ENCODE results near the gene HACD2. TPM values are rescaled to one million over a fixed set of nuclear protein-coding genes. Genes with fewer than 3 reads are reported as not detected.

The HACD2 gene
- total and polyA plus RNA-seq, 10 of the 15 experiments (the other 5 are each of a cell fraction or from before 2014, with no cell fraction given): 9.1 to 30.0 (median 18.8) TPM

DNA sequence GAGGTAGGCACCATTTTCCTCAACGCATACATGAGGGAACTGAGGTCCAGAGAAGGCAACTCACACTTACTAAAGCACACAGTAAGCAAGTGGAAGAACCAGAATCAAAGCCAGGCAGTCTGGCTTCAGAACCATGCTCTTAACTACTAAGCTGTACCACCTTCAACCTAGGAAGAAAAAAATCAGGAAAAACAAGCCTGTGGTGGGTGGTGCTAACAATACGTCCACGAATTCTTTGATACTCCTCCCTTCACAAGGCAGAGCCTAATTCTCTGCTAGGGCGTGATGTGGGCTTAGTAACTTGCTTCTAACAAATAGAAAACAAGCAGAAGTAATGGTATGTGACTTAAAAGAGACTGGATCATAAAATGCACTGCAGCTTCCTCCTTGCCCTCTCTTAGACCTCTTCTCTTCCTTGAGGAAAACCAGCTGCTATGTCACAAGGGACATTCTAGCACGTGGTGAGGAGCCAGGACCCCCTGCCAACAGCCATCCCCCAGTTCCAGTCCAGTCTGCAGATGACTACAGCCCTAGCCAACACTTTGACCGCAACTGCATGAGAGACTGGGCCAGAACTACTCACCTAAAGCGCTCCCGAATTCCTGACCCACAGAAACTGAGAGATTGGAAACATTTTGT is 36.9 kb downstream of the HACD2 start:
- no peak for ATAC-seq
- Histone ChIP-seq H2AFZ (ENCODE audit: control insufficient read depth, low read depth, low read length) (no peak overlapping the region), H3K4me1 (ENCODE audit: control insufficient read depth, insufficient read depth, low read length) (no peaks in the 10 kb centered on the region), H3K36me3 (ENCODE audit: control insufficient read depth in 2 of 2, insufficient read depth in 2 of 2, low read length in 1 of 2) (peaks cover 3 to 7% of the 10 kb centered on the region in 2 experiments; a peak in 2 of 4 replicates), H3K9ac (ENCODE audit: control insufficient read depth, insufficient read depth, low read length) (no peak overlapping the region), H3K27me3 (replicated peaks in 1 of 2; ENCODE audit: control insufficient read depth in 2 of 2, insufficient read depth in 2 of 2, low read length in 1 of 2) (no peaks in the 10 kb centered on the region), H3K27ac (ENCODE audit: control insufficient read depth, insufficient read depth) (no peak overlapping the region), H3K79me2 (ENCODE audit: control insufficient read depth, insufficient read depth, low read length) (no peaks in the 10 kb centered on the region), H3K4me2 (ENCODE audit: control insufficient read depth, insufficient read depth) (no peak overlapping the region), H3K9me3 (replicated peaks; ENCODE audit: control insufficient read depth, insufficient read depth, low read length) (no peaks in the 10 kb centered on the region), H4K20me1 (ENCODE audit: control insufficient read depth, insufficient read depth) (no peaks in the 10 kb centered on the region), H3K4me3 (no peak overlapping the region)
- no peak for DNase-seq (ENCODE audit: low read depth, low spot score)
- WGBS (ENCODE audit: insufficient coverage, insufficient replicate concordance, low lambda C conversion rate, missing lambda C conversion rate): 92% methylated on average over 8 of the region's 8 CpGs
- SMC1A ChIA-PET (ENCODE audit: uncharacterized antibody, unreplicated experiment): interaction anchor here (2.7 kb wide), 1 partner anchor 15 kb away, joined by 6 read pairs; no protein-coding TSS in a partner anchor
- no TSS peak for BruUV-seq (replicated peaks)
- in situ Hi-C loops (cut with MboI): no loop called here
- POLR2A ChIA-PET: no interaction called here
- intact Hi-C loops (cut with micrococcal nuclease; ENCODE audit: unreplicated experiment): no loop called here
- CTCF ChIA-PET: interaction anchor here (1.1 to 2.7 kb wide), 2 partner anchors 13 to 218 kb away, joined by 3 to 9 read pairs; no protein-coding TSS in a partner anchor
- RAD21 ChIA-PET (ENCODE audit: unreplicated experiment): interaction anchor here (1.2 kb wide), 1 partner anchor 12 kb away, joined by 3 read pairs; no protein-coding TSS in a partner anchor
- FAIRE-seq: no peak
- no peak for TF ChIP-seq ZNF687 (IDR thresholded peaks at IDR 0.05)
- TF ChIP-seq CEBPB (IDR thresholded peaks at IDR 0.05; ENCODE audit: borderline replicate concordance in 1 of 2, low read depth in 2 of 2, low read length in 2 of 2): no peak
- TF ChIP-seq RAD51 (IDR thresholded peaks at IDR 0.05): no peak
- TF ChIP-seq BCL3 (IDR thresholded peaks at IDR 0.05; ENCODE audit: borderline replicate concordance, insufficient read depth, low read depth, low read length, poor library complexity, severe bottlenecking): no peak
- TF ChIP-seq, protein P1, sequence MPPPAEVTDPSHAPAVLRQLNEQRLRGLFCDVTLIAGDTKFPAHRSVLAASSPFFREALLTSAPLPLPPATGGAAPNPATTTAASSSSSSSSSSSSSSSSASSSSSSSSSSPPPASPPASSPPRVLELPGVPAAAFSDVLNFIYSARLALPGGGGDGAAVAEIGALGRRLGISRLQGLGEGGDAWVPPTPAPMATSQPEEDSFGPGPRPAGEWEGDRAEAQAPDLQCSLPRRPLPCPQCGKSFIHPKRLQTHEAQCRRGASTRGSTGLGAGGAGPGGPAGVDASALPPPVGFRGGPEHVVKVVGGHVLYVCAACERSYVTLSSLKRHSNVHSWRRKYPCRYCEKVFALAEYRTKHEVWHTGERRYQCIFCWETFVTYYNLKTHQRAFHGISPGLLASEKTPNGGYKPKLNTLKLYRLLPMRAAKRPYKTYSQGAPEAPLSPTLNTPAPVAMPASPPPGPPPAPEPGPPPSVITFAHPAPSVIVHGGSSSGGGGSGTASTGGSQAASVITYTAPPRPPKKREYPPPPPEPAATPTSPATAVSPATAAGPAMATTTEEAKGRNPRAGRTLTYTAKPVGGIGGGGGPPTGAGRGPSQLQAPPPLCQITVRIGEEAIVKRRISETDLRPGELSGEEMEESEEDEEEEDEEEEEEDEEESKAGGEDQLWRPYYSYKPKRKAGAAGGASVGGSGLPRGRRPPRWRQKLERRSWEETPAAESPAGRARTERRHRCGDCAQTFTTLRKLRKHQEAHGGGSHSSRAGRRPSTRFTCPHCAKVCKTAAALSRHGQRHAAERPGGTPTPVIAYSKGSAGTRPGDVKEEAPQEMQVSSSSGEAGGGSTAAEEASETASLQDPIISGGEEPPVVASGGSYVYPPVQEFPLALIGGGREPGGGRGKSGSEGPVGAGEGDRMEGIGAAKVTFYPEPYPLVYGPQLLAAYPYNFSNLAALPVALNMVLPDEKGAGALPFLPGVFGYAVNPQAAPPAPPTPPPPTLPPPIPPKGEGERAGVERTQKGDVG (CRISPR knock-in tag; IDR thresholded peaks at IDR 0.05): no peak
- TF ChIP-seq SRF (IDR thresholded peaks at IDR 0.05; ENCODE audit: low read depth in 2 of 2, low read length in 2 of 2): no peak
- no peak for TF ChIP-seq RB1 (IDR thresholded peaks at IDR 0.05; ENCODE audit: borderline replicate concordance)
